GM06990 (cell line): ENCODE data around the gene HS3ST2.

Source experiments
- DNase-seq: peaks from one replicate; pipeline ENCODE4 v3.0.0-alpha.2; 2011; ENCODE audit not compliant: insufficient read length; ENCODE audit errors: extremely low read depth
- H3K27me3 ChIP-seq: replicated peaks from 2 replicates; pipeline ENCODE4 v1.6.0; 2011; ENCODE audit warnings: low read length; ENCODE audit not compliant: control insufficient read depth, insufficient read depth
- H3K36me3 ChIP-seq: 2 replicates; pipeline ENCODE4 v1.5.1; 2011; ENCODE audit warnings: low read length; ENCODE audit not compliant: control insufficient read depth, insufficient read depth
- H3K4me3 ChIP-seq: replicated peaks from 2 replicates; pipeline ENCODE4 v1.5.1; 2011; ENCODE audit warnings: low read depth, mild to moderate bottlenecking, control low read depth, low read length
- TF ChIP-seq, protein P1 (sequence below): IDR thresholded peaks from 2 replicates; pipeline ENCODE4 v1.5.1; 2011; ENCODE audit warnings: low read length, control low read depth, mild to moderate bottlenecking, inconsistent platforms; ENCODE audit not compliant: insufficient read depth, poor library complexity, severe bottlenecking

Gene HS3ST2

DNA sequence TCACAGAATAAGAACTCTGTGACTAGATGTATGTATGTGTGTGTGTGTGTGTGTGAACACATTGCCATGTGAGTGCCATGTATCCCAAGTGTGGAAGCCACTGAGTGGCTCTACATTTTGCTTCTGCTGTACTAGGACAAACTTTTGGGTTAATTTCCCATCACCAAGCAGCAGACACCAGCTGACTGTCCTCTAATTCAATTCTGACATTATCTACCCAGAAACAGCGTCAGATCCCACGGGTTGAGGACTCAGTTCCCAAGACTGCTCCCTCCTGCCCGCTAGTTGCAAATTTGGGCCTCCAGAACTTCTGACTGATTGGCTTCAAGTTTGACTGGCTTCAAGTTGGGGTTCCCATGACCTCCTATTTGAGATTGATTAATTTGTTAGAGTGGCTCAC lies 29.2 kb downstream of the HS3ST2 start:
- TF ChIP-seq, protein P1, sequence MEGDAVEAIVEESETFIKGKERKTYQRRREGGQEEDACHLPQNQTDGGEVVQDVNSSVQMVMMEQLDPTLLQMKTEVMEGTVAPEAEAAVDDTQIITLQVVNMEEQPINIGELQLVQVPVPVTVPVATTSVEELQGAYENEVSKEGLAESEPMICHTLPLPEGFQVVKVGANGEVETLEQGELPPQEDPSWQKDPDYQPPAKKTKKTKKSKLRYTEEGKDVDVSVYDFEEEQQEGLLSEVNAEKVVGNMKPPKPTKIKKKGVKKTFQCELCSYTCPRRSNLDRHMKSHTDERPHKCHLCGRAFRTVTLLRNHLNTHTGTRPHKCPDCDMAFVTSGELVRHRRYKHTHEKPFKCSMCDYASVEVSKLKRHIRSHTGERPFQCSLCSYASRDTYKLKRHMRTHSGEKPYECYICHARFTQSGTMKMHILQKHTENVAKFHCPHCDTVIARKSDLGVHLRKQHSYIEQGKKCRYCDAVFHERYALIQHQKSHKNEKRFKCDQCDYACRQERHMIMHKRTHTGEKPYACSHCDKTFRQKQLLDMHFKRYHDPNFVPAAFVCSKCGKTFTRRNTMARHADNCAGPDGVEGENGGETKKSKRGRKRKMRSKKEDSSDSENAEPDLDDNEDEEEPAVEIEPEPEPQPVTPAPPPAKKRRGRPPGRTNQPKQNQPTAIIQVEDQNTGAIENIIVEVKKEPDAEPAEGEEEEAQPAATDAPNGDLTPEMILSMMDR = no peak
- Histone ChIP-seq H3K27me3 (no peaks in the 10 kb centered on the region), H3K36me3 (no peaks in the 10 kb centered on the region), H3K4me3 (no peak overlapping the region)
- DNase-seq = no peak

DNA sequence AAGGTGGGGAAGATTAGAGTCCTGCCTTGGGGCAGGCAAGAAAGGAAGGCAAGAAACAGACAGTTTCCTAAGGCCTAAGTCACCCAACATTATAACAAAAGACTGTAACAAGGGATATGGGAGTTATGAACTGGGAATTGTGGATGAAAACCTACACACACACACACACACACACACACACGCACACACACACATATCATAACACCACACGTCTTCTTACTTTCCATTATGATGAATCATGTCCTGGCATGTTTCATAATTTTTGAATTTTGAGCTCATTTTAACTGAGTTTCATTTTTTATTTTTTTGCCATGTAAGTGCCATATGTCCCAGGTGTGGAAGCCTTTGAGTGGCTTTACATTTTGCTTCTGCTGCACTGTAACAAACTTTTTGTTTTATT lies 29.9 kb downstream of the HS3ST2 start:
- DNase-seq = no peak
- Histone ChIP-seq H3K27me3 (no peaks in the 10 kb centered on the region), H3K4me3 (no peak overlapping the region), H3K36me3 (no peaks in the 10 kb centered on the region)
- TF ChIP-seq, protein P1 = no peak

DNA sequence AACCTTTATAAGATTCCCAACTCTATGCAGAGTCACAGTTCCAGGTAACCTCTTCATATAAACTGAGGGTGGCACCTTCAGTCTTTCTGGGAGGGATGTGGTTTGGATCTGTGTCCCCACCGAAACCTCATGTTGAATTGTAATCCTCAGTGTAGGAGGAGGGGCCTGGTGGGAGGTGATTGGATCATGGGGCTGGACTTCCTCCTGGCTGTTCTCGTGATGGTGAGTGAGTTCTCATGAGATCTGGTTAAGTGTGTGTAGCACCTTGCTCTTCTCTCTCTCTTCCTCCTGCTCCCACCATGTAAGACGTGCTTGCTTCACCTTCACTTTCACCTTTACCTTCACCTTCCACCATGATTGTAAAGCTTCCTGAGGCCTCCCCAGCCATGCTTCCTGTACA lies 30.5 kb downstream of the HS3ST2 start:
- TF ChIP-seq, protein P1 = no peak
- no peak for DNase-seq
- Histone ChIP-seq H3K4me3 (no peak overlapping the region), H3K27me3 (no peaks in the 10 kb centered on the region), H3K36me3 (no peaks in the 10 kb centered on the region)

DNA sequence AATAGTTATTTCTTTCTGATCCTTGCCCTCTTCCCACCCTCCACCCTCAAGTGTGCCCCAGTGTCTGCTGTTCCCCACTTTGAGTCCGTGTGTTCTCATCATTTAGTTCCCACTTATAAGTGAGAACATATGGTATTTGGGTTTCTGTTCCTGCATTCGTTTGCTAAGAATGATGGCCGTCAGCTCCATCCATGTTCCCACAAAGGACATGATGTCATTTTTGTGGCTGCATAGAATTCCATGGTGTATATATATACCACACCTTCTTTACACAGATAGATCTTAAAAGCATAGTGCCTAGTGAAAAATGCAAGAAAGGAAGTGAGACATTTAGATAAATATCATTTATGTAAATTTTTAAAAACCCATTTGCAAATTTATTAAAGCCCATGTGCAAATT lies 33.1 kb downstream of the HS3ST2 start:
- Histone ChIP-seq H3K4me3 (no peak overlapping the region), H3K27me3 (no peaks in the 10 kb centered on the region), H3K36me3 (no peaks in the 10 kb centered on the region)
- TF ChIP-seq, protein P1 = no peak
- no peak for DNase-seq

DNA sequence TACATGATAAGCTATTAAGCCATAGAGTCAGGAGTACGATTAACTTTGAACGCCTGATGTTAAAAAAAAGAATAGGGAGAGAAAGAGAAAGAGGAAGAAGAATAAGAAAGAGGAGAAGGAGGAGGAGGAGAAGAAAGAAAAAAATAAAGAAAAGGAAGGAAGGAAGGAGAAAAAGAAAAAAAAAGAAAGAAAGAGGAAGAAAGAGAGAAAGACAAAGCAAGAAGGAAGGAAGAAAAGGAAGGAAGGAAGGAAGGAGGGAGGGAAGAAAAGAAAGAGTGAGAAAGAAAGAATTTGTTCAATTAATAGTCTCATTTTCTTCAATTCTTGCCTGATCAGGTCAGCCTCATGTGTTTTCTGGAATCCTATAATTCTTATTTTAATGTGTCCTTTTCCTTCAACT lies 33.7 kb downstream of the HS3ST2 start:
- TF ChIP-seq, protein P1 = no peak
- Histone ChIP-seq H3K36me3 (no peaks in the 10 kb centered on the region), H3K27me3 (no peaks in the 10 kb centered on the region), H3K4me3 (no peak overlapping the region)
- no peak for DNase-seq

DNA sequence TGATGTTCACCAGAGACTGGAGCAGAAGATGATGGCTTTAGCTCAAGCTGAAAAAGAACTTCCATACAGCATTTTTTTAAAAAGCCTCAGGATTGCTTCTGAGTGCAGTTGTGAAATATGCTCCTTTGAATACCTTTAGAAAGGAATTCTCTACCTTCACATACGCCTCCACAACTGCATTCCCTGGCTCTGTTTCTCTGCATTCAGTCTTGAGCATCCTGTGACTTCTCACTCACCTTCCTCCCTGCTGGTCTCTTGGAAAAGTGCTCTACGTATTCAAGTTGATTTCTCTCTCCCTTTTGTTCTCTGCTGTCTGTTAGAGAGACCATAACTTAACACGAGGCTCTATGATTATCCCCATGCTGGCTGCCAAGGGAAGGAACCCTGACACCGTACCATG lies 34.5 kb downstream of the HS3ST2 start:
- no peak for DNase-seq
- TF ChIP-seq, protein P1 = no peak
- Histone ChIP-seq H3K27me3 (no peaks in the 10 kb centered on the region), H3K36me3 (no peaks in the 10 kb centered on the region), H3K4me3 (no peak overlapping the region)
